HT1080 (cell line): ENCODE data around the gene JADE2. TPM values are rescaled to one million over a fixed set of nuclear protein-coding genes. Genes with fewer than 3 reads are reported as not detected.

Experiments used
- DNase-seq: peaks from one replicate; pipeline ENCODE4 v3.0.0-alpha.2; 2015; ENCODE audit warnings: low read depth
- total RNA-seq: library from RNA; depleted of rRNA; stranded (reverse); fragments of >200 nt; shearing (Covaris generic); gene quantifications from 2 replicates; pipeline ENCODE4 v1.2.3, GENCODE V29; 2014

JADE2 gene
- total RNA-seq, 1 experiment from 2014 or later, result 46.9 TPM

DNA sequence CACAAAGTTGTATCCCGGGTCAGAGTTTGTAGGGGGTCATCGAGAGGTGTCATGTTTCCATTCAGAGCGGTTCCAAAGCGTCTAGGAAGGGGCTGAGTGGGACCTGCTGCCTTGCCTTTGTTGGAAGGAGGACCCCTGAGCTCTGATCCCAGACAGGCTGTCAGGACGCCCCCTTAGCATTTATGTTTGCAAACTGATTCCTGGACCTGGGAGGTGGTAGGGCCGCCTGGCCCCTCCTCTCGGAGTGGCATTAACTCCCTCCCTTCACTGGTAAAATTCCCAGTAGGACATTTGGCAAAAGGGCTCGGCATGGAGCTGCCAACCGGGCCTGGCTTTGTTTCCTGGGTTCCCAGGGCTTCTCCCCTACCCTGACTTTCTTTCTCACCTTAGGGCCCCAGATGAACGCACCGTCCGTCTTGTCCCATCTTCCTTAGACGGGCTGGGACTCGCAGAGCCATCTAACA is 2.5 kb downstream of the JADE2 start:
- no peak for DNase-seq

DNA sequence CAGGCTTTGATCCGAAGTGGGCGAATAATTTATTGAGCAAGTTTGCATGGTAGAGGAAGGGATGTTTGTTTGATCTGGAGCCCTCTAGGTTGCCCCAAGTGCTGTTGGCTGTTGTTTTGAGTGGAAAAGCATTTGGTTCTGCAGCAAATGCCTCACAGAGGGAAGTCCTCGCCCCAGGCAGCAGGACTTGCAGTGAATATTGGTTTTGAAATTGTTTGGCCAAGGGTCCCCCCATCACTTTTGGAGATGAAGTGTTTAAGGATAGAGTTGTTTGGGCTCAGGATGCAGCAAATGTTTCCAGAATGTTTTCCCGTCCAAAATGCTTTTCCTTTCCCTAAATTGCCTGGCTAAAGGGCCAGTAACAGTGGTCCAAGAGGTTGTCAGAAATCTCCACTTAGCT is 3.1 kb downstream of the JADE2 start:
- DNase-seq, result no peak

DNA sequence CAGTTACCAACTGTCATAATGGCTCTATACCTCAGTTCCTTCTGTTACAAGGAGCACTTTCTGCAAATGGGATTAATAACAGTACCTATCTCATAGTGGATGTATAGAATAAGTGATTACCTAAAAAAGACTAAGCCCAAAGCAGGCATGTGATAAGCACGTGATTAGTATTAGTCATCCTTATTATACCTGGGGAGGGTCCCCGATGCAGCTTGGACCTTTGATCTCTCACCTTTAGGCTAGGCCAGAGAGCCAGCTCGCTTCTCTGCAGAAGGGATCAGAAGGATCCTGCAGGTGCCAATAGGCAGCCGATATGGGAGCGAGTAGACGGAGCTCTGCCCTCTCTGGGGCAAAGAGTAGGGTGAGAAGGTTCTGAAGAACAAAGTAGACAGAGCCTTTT is 4.0 kb downstream of the JADE2 start:
- DNase-seq, result no peak

DNA sequence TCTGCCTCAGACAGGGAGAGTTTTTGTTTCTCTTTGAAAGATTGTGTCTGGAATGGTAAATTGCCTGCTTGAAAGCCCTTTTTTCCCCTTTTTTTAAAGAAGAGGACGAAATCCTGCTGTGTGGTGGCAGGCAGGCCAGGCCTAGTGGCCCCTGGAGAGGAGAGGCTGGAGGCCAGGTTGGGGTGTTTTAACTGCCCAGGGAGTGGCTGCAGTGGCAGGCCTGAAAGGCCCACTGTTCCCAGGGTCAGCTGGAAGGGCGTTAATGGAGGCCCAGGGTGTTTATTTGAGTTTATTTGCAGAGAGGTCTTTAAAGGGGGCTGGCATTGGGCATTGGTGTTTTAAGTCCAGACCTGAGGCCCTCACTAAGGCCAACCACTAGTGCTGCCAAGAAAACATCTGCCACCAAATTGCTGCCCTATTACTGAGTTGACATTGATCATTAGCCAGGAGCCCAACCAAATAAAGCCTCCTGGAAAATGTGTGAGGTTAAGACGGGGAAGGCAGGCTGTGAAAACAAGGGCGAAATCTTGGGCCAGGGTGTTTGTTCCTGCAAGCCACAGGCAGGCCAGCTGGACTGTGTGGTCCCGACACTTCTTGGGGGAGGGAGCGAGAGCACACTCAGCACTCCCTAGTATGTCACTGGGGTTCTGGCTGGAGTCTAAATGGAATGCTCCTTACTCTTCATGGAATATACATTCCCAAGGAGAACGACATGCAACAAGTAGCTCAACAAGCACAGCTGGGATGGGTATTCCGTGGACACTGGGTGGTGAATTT is 5.0 kb downstream of the JADE2 start:
- no peak for DNase-seq

DNA sequence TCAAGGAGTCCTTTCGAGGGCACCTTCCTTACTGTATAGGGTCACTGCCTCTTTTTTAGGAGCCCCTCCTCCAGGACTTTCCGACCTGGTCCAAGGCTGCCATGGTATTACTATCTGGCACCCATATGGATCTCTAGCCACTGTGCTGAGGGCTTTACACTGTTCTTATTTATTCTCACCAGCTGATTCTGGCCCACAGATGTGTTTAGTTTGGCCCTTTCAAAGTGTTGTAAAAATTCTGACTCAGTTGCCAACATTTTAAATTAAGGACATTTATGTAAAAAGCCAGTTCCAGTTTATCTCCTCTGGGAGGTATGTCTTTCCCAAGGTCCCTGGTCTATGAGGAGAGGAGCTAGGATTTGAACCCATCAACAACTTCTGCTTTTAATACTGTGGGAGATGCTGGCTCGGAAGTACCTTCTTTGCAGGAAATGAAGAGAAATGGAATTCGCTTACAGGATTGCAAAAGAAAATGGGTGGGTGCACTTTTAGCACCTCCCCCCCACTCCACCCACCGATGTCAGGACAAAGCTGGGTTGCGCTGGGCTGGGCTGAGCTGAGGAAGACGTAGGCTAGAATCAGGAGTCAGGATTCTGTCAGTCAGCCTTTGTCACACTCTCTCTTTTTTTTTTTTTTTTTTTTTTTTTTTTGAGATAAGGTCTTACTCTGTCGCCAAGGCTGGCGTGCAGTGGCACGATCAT is 7.8 kb downstream of the JADE2 start:
- no peak for DNase-seq

DNA sequence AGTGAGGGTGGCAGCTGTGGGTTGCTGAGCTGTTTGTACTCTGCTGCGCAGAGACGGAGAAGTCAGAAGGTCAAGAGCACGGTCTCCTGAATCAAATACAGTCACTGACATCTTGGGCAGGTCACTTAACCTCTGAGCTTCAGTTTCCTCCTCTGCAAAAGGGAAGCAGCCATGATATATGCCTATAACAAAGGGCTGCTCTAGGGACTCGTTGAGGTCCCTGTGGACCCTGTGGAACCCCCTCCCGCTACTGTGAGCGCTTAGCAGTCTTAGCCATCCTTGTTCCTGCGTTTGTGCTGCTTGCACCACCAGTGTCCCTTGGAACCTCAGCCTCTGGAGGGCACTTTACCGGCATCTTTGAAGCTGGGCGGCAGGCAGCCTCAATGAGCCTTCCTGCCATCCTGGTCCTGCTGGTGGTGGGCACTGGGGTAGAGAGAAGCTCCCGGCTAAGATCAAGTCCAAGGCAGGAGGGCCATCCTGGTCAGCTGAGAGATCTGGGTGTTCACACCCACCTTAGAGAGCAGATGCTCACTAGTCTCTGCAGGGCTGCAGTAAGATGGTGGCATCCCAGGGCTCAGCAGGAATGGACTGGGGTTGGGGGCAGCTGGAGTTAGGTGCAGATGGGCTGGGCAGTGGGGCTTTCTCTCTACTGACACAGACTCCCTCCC is 8.7 kb downstream of the JADE2 start:
- no peak for DNase-seq

DNA sequence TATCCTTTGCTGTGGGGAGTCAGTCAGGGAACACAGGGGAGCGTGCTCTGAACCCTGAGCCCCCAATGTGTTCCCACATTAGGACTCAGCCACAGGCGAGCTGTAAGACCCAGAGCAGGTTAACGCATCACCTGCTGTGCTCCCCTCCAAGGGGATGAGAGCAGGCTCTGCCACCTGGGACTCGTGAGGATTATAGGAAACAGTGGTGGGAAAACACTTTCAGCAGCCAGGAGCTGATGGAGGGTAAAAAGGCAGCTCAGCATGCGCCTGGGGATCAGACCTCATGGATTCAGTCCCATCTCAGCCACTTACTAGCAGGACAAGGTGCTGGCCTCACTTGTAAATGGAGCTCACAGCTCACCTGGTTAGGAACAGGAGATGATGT is 9.2 kb downstream of the JADE2 start:
- DNase-seq, result no peak

DNA sequence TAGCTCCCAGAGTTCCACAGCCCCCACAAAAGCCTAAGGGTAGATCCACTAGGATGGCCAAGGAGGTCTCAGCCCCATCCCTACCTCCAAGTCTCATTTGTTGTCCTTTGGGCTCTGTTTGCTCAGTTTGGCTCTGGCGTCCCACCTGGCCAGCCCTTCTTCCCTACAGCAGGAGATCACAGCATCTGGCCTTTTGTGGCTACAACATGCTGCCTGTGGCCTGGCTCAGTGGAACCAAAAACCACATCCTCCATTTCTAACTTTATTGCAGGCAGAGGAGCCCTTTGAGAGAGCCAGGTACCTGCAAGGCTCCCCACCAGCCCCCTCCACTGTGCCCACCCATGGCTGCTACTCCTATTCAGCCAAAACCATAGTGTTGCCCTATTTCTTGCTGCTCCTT is 11.4 kb downstream of the JADE2 start:
- no peak for DNase-seq

DNA sequence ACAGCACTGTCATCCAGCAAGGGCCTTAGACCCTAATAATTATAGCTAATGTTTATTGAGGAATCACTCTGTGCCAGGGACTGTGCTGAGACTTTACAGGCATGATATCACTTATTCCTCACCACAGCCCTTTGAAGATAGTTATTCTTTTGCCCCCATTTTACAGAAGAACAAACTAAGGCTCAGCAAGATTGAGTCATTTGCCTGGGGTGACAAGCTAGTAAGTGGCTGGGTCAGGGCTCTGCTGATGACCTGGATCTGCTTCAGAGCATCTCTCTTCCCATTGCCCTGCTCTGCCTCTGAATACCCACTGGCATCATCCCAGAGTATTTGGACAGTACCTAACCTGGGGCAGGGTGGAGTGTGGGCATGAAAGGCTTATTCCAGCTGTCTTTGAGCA is 11.8 kb downstream of the JADE2 start:
- no peak for DNase-seq

DNA sequence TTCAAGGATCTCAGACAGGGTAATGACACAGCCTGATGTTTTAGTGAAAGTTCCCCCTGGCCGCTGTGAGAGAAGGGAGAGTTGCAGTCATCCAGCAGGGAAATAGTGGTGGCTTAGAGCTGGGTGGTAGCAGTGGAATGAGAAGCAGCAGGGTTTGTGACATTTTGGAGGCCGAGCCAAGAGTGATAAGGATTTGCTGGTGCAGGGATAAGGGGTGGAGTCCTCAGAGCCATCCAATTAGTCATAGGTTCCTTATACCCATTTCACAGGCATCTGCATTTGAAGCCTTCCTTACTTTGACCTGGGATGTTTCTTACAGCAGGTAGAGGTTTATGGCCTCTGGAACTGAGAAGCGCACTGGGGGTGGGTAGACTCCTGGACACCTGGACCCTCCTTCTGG is 12.8 kb downstream of the JADE2 start:
- DNase-seq, result no peak

DNA sequence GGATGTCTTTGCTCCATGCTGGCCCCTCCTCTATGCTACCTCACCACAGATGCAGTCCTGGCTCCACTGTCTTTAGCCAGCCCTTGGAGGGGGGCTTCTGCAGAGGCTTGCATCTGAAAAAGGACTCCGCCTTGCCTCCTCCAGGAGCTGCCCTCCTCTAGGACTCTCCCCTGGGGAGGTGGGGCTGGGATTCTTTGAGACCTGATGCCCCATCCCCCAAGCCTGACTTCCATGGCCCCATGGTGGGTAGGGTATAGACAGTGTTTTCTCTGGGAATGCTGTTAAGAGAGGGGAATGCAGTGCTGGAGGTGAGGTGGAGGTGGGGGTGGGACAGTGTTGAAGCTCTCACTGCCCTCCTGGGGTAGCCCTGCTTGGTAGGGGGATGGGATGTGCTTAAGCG is 14.3 kb downstream of the JADE2 start:
- DNase-seq, result no peak

DNA sequence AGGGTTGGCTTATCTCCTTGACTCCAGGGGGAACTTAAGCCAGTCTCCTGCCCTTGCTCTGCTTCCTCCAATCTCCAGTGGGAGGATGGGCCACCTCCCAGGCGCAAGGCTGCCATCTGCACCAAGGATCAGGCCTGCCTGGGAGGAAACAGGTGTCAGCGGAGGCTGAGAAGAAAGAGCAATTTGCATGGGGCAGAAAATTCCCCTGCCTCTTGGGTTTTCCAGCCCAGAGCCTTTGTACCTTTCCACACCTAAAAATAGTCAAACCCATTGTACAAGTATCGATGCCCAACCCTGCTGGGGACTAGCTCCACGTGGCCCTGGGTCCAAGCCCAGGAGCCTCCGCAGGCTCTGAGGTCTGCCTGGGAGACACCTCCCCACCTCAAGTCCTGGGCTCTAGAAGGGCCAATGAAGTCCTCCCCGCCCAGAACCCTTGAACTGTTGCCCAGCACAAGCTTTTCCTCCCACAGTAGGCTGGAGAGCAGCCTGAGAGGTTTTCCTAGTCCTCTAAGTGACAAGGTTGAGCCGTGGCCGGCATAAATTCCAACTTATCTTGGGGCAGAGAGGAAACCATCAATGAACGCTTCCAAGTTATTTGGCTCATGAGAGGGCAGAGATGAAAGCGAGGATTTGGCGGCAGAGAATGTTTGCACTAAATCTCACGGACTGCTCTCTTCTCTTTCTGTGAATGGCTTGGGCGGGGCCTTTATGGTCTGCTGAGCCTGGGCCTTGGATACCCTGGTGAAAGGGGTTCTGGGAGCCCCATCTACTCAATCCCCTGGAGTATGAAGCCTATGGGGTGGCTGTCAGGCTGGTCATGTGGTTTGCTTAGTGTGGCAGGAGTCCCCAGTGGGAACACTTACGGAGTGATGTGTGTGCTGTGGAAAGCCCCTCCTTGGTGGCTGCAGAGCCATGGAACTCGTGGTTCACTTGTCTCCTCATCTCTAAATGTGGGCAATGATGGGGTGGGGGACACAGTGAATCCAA is 15.6 kb downstream of the JADE2 start:
- no peak for DNase-seq

DNA sequence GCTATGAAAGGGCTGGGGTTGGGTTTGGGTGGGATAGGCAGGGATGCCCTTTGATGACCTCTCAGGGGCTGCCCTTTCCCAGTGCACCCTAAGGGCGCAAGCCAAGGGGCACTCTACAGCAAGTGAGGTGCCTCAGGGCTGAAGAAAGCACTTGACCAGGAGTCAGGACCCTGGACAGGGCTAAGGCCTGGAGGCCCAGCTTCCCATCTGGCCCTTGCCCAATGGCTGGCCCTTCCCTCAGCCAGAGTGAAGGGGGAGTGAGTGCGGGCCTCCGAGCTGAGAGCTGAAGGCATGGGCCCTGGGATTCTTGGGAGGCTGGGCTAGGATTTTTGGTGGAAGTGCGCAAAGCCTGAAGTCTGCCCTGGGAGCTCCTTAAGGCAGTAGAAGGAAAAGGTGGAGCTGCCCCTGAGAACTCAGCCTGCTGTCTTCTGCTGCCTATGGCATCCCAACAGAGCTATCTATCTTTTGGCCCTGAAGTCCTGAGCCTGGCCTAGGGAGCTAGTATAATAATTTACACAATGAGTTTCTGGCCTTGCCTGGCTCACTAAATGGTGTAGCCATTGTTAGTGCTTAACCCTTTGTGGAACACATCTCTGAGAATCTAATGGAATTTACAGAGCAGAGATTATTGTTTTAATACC is 16.4 kb downstream of the JADE2 start:
- DNase-seq, result no peak

DNA sequence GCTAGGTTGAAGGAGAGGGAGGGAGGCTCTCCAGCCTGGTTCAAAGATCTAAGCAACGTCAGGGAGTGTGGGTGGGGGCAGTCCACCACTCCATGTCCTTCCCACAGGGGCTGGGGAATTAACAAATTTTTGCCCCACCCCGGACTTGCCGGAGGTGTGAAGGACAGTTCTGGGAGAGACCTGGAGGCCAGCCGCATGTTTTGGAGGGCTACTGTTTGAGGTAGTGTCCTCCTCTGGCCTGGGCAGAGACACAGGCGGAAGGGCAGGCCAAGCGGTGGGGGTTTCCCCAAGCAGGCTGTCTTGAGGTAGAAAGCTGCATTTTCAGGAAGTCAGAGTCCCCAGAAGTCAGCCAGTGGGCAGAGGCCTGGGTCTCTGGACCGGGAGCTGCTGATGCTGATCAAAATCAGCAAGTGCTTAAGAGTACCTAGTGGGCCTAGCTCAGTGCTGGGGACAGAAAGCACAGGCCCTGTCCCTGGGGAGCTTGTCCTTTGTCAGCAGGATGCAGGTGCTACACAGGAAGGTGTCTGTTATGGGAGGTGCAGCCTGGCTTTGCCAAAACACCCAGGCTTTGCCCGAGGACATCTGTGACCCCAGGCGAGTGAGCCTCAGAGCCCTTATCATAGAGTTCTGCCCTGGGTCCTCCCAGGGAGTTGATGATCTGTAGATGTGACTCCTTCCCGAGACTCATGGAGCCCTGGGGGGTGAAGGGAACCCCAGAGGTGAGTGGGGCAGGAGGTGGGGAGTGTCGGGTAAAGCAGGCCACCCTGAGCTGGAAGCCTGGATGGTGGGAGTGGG is 18.5 kb downstream of the JADE2 start:
- DNase-seq, result no peak

DNA sequence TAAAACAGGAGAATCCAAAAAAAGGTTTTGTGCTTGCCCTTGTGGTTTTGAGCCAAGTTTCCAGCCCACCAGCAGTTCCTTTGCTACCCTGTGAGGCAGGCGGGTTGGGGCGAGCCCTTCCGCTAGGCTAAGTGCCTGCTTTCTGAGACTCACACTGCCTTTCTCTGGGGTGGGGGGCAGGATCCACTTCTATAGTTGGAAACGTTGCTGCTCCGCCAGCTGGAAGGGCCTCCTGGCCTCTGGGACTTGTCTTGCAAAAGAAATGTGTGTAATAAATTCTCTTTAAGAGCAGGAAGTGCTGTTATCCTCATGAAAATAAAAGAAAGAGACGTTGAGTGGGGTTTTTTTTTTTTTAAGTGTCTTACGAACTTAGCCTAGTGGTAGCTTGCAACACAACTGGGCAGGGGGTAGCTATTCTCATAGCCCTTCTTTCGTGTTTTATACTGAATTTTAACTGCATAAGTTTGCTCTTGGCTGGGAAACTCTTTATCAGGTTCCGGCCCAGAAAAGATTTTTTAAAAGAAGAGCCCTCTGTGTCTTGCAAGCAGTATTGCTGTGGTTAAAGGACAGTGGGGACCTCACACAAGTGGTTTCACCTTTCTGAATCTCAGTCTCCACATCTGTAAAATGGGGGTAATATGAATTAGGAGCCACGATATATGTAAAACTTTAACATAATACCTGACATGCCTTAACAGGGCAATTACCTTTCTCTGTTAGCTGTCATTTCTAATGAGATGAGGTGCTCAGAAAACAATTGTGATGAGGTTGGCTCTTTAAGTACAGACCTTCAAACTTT is 19.8 kb downstream of the JADE2 start:
- DNase-seq, result no peak

DNA sequence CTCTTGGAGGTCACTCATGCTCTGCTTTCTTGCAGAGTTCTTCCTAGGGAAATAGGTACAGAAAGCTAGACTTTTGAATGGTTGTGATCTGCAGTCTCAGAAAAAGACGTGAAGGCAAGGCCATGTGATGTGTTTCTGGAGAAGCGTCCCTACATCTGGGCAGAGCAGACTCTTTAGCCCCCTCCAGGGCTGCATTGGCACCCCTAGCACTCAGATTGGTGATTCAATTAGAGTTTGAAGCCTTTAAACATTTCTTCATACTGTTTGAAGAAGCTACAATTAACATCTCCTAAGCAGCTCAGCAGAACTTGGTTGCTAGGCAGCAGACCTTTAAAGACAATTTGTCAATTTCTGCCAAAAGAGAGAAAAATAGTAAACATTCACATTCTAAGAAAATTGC is 21.6 kb downstream of the JADE2 start:
- DNase-seq, result no peak

DNA sequence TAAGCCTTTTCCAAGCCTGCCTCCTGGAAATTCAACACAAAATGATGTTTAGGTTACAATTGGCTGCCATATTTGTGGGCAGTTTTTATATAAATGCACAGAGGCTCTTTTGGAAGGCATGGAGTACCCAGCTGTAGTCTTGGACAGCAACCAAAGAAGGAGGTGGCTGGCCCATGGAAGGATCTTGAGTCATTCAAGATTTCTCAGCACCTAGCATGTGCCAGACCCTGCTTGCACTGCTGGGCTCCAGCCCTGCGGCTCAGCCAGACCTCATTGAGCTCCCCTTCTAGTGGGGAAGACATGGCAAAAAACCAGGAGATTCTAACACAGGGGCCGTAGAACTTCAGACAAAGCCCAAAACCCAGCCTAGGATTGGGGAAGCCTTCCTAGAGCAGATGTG is 22.1 kb downstream of the JADE2 start:
- peak; percentile 86 for DNase-seq

DNA sequence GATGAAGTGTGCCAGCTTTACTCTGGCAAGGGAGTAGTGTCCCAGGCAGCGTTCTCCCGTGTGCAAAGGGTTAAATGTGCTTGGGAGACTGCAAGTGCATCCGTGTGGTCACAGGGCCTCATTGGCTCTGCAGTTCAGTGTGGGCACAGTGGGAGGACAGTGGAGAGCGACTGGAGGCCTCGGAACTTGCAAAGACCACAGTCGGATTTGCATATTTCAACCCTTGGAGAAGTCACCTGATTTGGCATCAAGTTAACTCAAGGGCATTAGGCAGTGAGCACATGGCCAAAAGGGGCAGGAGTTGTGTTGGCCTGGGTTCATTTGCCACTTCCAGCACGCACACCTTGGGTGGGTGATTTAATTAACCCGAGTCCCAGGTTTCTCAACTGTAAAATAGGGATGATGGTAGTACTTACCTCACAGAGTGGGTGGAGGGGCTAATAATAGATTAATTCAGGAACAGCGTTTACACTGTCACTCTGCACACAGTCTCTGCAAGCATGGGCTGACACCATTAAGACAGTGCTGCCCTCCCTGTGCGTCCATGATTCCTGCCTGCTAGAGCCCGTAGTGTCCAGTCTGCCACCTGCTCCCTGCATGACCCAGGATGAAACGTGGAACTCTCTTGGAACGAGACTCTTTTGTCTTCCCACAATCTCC is 22.7 kb downstream of the JADE2 start:
- DNase-seq, result no peak

DNA sequence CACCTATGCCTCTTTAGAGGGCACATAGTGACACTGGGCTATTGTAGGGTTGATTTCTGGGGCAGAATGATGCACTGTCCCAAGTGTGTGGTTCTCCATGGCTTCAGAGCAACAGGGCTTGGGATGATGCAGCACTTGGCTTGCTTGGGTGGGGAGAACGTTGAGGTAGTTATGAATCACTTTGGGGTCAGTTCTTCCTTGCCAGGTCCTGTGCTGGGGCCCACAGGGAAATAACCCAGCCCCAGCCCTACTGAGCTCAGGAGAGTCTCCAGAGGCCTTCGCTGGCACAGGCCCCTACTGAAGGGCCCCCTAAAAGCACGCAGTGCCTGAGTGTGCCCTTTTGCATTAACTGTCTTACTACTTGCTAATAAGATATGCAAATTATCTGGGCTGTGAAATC is 24.2 kb downstream of the JADE2 start:
- DNase-seq, result peak; percentile 84
